ENCODE results near the gene USP32. TPM values are rescaled to one million over a fixed set of nuclear protein-coding genes. Genes with fewer than 3 reads are reported as not detected.

The USP32 gene
- total and polyA plus RNA-seq, 2 of the 8 experiments (the other 6 are each of a cell fraction or from before 2014, with no cell fraction given) = 29.6 to 112 TPM

DNA sequence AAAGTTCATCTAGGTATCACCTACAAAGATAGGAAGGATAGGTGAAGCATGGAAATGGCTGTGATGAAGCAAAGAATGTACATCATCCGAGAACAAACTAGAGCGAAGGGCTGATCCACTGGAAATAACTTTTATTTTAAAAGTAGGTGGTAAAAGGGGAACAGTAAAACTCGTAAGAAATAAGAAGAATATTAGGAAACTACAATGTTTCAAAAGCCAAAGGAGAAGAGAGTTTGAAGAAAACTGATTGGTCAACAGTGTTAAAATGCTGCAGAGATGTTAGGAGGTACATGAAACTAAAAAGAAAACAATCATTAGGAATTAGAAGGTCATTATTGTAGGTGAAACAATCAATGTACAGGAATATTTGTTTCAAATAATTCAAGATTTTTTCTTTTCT, 108.1 kb downstream of the USP32 start:
- Histone ChIP-seq H3K23me2 (ENCODE audit: low read depth, low read length) (no peaks in the 10 kb centered on the region), H3K18ac (ENCODE audit: extremely low read depth, low read length) (no peak overlapping the region), H2BK12ac (ENCODE audit: low read depth, low read length) (no peak overlapping the region), H3K27me3 (replicated peaks in 1 of 4; ENCODE audit: control insufficient read depth in 3 of 4, extremely low read depth in 1 of 4, insufficient read depth in 3 of 4, low read length in 3 of 4) (no peaks in the 10 kb centered on the region), H4K5ac (ENCODE audit: insufficient read length, low read depth, low read length) (no peak overlapping the region), H3K4me3 (ENCODE audit: extremely low read depth in 1 of 4, insufficient read depth in 2 of 4, low read depth in 3 of 4, low read length in 4 of 4) (no peak overlapping the region), H2BK20ac (ENCODE audit: low read length) (no peak overlapping the region), H3K9me3 (ENCODE audit: insufficient read depth in 2 of 2, low read depth in 1 of 2, low read length in 1 of 2) (no peaks in the 10 kb centered on the region), H2AK5ac (ENCODE audit: low read depth, low read length) (no peak overlapping the region), H3K9ac (replicated peaks in 1 of 4; ENCODE audit: extremely low read depth in 1 of 4, low read depth in 3 of 4, low read length in 3 of 4) (no peak overlapping the region), H3K36me3 (ENCODE audit: control insufficient read depth in 2 of 4, insufficient read depth in 4 of 4, low read length in 3 of 4) (peaks cover 0 to 11% (median 3%) of the 10 kb centered on the region in 4 experiments; a peak in 3 of 8 replicates), H4K91ac (replicated peaks; ENCODE audit: insufficient read length, low read length) (no peak overlapping the region), H3K56ac (replicated peaks; ENCODE audit: insufficient read length, low read depth, low read length) (no peak overlapping the region), H2BK5ac (ENCODE audit: low read depth, low read length) (no peak overlapping the region), H3K4ac (replicated peaks; ENCODE audit: insufficient read length, low read depth, low read length) (no peak overlapping the region), H3K4me2 (ENCODE audit: insufficient read depth in 1 of 2, low read depth in 2 of 2, low read length in 2 of 2) (no peak overlapping the region), H3K27ac (ENCODE audit: low read depth, low read length) (no peak overlapping the region), H3K23ac (ENCODE audit: insufficient read length) (no peak overlapping the region), H4K8ac (ENCODE audit: extremely low read depth, insufficient read depth, low read length) (no peak overlapping the region), H2AFZ (ENCODE audit: low read length) (no peak overlapping the region), H2BK15ac (ENCODE audit: low read length) (no peak overlapping the region), H3K79me1 (ENCODE audit: low read depth, low read length) (no peaks in the 10 kb centered on the region), H4K20me1 (replicated peaks in 1 of 2; ENCODE audit: control insufficient read depth in 1 of 2, insufficient read depth in 2 of 2, low read length in 2 of 2) (peaks cover 0 to 2% of the 10 kb centered on the region in 2 experiments), H2BK120ac (replicated peaks; ENCODE audit: low read depth, low read length) (no peak overlapping the region), H3K79me2 (ENCODE audit: control insufficient read depth in 1 of 2, insufficient read depth in 2 of 2, low read length in 2 of 2) (peaks cover 0 to 5% of the 10 kb centered on the region in 2 experiments; a peak in 1 of 4 replicates), H3K14ac (ENCODE audit: insufficient read length) (no peak overlapping the region), H3K4me1 (replicated peaks in 1 of 4; ENCODE audit: control insufficient read depth in 3 of 4, insufficient read depth in 4 of 4, low read length in 3 of 4) (no peaks in the 10 kb centered on the region)
- DNase-seq (ENCODE audit: low read depth in 1 of 2, low spot score in 2 of 2) = no peak
- FAIRE-seq = no peak
- POLR2A ChIA-PET (ENCODE audit: partially characterized antibody) = no interaction called here
- CTCF ChIA-PET (ENCODE audit: partially characterized antibody) = interaction anchor here (0.6 kb wide), 1 partner anchor 263 kb away, joined by 3 read pairs; no protein-coding TSS in a partner anchor
- WGBS, 2 experiments (ENCODE audit: extremely low coverage in 1 of 2, insufficient coverage in 1 of 2, insufficient read length in 1 of 2, insufficient replicate concordance in 2 of 2, low coverage in 1 of 2, low lambda C conversion rate in 2 of 2, missing lambda C conversion rate in 1 of 2) = 96% methylated on average over 3 of the region's 3 CpGs; no CpG with 5 or more reads in 1 of the 2 experiments
- no peak for TF ChIP-seq POU5F1 (IDR thresholded peaks at IDR 0.05; ENCODE audit: low read depth, low read length)
- no peak for TF ChIP-seq TCF12 (IDR thresholded peaks at IDR 0.05; ENCODE audit: low read depth, low read length)
- TF ChIP-seq TEAD4 (IDR thresholded peaks at IDR 0.05; ENCODE audit: low read depth, low read length) = no peak
- no peak for TF ChIP-seq EGR1 (IDR thresholded peaks at IDR 0.05; ENCODE audit: borderline replicate concordance, low read depth, low read length)
- TF ChIP-seq BACH1 (IDR thresholded peaks at IDR 0.05; ENCODE audit: low read length) = no peak
- TF ChIP-seq KDM1A (IDR thresholded peaks at IDR 0.05; ENCODE audit: borderline replicate concordance, low read length) = no peak
- TF ChIP-seq, protein P1, sequence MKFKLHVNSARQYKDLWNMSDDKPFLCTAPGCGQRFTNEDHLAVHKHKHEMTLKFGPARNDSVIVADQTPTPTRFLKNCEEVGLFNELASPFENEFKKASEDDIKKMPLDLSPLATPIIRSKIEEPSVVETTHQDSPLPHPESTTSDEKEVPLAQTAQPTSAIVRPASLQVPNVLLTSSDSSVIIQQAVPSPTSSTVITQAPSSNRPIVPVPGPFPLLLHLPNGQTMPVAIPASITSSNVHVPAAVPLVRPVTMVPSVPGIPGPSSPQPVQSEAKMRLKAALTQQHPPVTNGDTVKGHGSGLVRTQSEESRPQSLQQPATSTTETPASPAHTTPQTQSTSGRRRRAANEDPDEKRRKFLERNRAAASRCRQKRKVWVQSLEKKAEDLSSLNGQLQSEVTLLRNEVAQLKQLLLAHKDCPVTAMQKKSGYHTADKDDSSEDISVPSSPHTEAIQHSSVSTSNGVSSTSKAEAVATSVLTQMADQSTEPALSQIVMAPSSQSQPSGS (IDR thresholded peaks at IDR 0.05; ENCODE audit: low read length) = no peak
- no peak for TF ChIP-seq GABPA (IDR thresholded peaks at IDR 0.05; ENCODE audit: borderline replicate concordance, insufficient read depth, low read length)
- no peak for TF ChIP-seq SIRT6 (IDR thresholded peaks at IDR 0.05; ENCODE audit: low read length)
- TF ChIP-seq BCL11A (IDR thresholded peaks at IDR 0.05; ENCODE audit: low read depth in 2 of 2, low read length in 2 of 2) = no peak
- TF ChIP-seq NRF1 (IDR thresholded peaks at IDR 0.05; ENCODE audit: low read depth, low read length) = no peak
- no peak for TF ChIP-seq EP300 (IDR thresholded peaks at IDR 0.05; ENCODE audit: borderline replicate concordance in 1 of 2, low read depth in 2 of 2, low read length in 2 of 2)
- no peak for TF ChIP-seq SIX5 (IDR thresholded peaks at IDR 0.05; ENCODE audit: low read depth, low read length)
- TF ChIP-seq KDM5A (IDR thresholded peaks at IDR 0.05; ENCODE audit: low read length) = no peak
